Measurements from ENCODE around the gene MYO10.
"Not testable (repeated sequence)": the region's sequence is repeated elsewhere in the genome, so short reads cannot be mapped to it uniquely, and the experiment has no call there.

Gene MYO10

GRCh38 chr5:16757989-16758501 lies 178.0 kb downstream of the MYO10 start:
- Histone ChIP-seq H3K36me3 (ENCODE audit: control insufficient read depth in 2 of 2, insufficient read depth in 2 of 2, low read length in 2 of 2) (no peaks in the 10 kb centered on the region), H3K9ac (ENCODE audit: low read length in 2 of 2) (no peak overlapping the region), H3K4me1 (ENCODE audit: control insufficient read depth, insufficient read depth, low read length) (no peaks in the 10 kb centered on the region), H3K4me3 (ENCODE audit: low read length in 2 of 2) (no peak overlapping the region), H3K27me3 (ENCODE audit: control insufficient read depth in 1 of 2, insufficient read depth in 2 of 2, low read length in 2 of 2) (no peaks in the 10 kb centered on the region), H3K9me3 (ENCODE audit: control insufficient read depth in 2 of 2, low read length in 2 of 2) (no peaks in the 10 kb centered on the region), H3K27ac (ENCODE audit: low read length) (no peak overlapping the region)

GRCh38 chr5:16757577-16757976 lies 178.5 kb downstream of the MYO10 start:
- H3K36me3 ChIP-seq (ENCODE audit: control insufficient read depth in 2 of 2, insufficient read depth in 2 of 2, low read length in 2 of 2); H3K27ac ChIP-seq (ENCODE audit: low read length); H3K9ac ChIP-seq (ENCODE audit: low read length in 2 of 2); H3K4me1 ChIP-seq (ENCODE audit: control insufficient read depth, insufficient read depth, low read length); H3K27me3 ChIP-seq (ENCODE audit: control insufficient read depth in 1 of 2, insufficient read depth in 2 of 2, low read length in 2 of 2); H3K4me3 ChIP-seq (ENCODE audit: low read length in 2 of 2); H3K9me3 ChIP-seq (ENCODE audit: control insufficient read depth in 2 of 2, low read length in 2 of 2): not testable (repeated sequence)

GRCh38 chr5:16757146-16757545 lies 178.9 kb downstream of the MYO10 start:
- Histone ChIP-seq H3K27me3 (ENCODE audit: control insufficient read depth in 1 of 2, insufficient read depth in 2 of 2, low read length in 2 of 2) (no peaks in the 10 kb centered on the region), H3K4me1 (ENCODE audit: control insufficient read depth, insufficient read depth, low read length) (no peaks in the 10 kb centered on the region), H3K36me3 (ENCODE audit: control insufficient read depth in 2 of 2, insufficient read depth in 2 of 2, low read length in 2 of 2) (no peaks in the 10 kb centered on the region), H3K27ac (ENCODE audit: low read length) (no peak overlapping the region), H3K9ac (ENCODE audit: low read length in 2 of 2) (no peak overlapping the region), H3K4me3 (ENCODE audit: low read length in 2 of 2) (no peak overlapping the region), H3K9me3 (ENCODE audit: control insufficient read depth in 2 of 2, low read length in 2 of 2) (no peaks in the 10 kb centered on the region)

GRCh38 chr5:16756692-16757091 lies 179.4 kb downstream of the MYO10 start:
- H3K9ac ChIP-seq (ENCODE audit: low read length in 2 of 2), result no peak overlapping the region
- H3K9me3 ChIP-seq (ENCODE audit: control insufficient read depth in 2 of 2, low read length in 2 of 2), result no peaks in the 10 kb centered on the region
- no peak overlapping the region for H3K4me3 ChIP-seq (ENCODE audit: low read length in 2 of 2)
- no peak overlapping the region for H3K27ac ChIP-seq (ENCODE audit: low read length)
- H3K4me1 ChIP-seq (ENCODE audit: control insufficient read depth, insufficient read depth, low read length), result no peaks in the 10 kb centered on the region
- no peaks in the 10 kb centered on the region for H3K27me3 ChIP-seq (ENCODE audit: control insufficient read depth in 1 of 2, insufficient read depth in 2 of 2, low read length in 2 of 2)
- H3K36me3 ChIP-seq (ENCODE audit: control insufficient read depth in 2 of 2, insufficient read depth in 2 of 2, low read length in 2 of 2), result no peaks in the 10 kb centered on the region

GRCh38 chr5:16755641-16756040 lies 180.4 kb downstream of the MYO10 start:
- no peak overlapping the region for H3K27ac ChIP-seq (ENCODE audit: low read length)
- no peak overlapping the region for H3K9ac ChIP-seq (ENCODE audit: low read length in 2 of 2)
- H3K4me1 ChIP-seq (ENCODE audit: control insufficient read depth, insufficient read depth, low read length), result no peaks in the 10 kb centered on the region
- H3K4me3 ChIP-seq (ENCODE audit: low read length in 2 of 2), result no peak overlapping the region
- no peaks in the 10 kb centered on the region for H3K9me3 ChIP-seq (ENCODE audit: control insufficient read depth in 2 of 2, low read length in 2 of 2)
- H3K27me3 ChIP-seq (ENCODE audit: control insufficient read depth in 1 of 2, insufficient read depth in 2 of 2, low read length in 2 of 2), result no peaks in the 10 kb centered on the region
- H3K36me3 ChIP-seq (ENCODE audit: control insufficient read depth in 2 of 2, insufficient read depth in 2 of 2, low read length in 2 of 2), result no peaks in the 10 kb centered on the region

GRCh38 chr5:16754601-16755000 lies 181.5 kb downstream of the MYO10 start:
- Histone ChIP-seq H3K36me3 (ENCODE audit: control insufficient read depth in 2 of 2, insufficient read depth in 2 of 2, low read length in 2 of 2) (no peaks in the 10 kb centered on the region), H3K4me1 (ENCODE audit: control insufficient read depth, insufficient read depth, low read length) (no peaks in the 10 kb centered on the region)

GRCh38 chr5:16754086-16754485 lies 182.0 kb downstream of the MYO10 start:
- Histone ChIP-seq H3K4me3 (ENCODE audit: low read length in 2 of 2) (no peak overlapping the region), H3K4me1 (ENCODE audit: control insufficient read depth, insufficient read depth, low read length) (no peaks in the 10 kb centered on the region), H3K9ac (ENCODE audit: low read length in 2 of 2) (no peak overlapping the region), H3K9me3 (ENCODE audit: control insufficient read depth in 2 of 2, low read length in 2 of 2) (no peaks in the 10 kb centered on the region), H3K27me3 (ENCODE audit: control insufficient read depth in 1 of 2, insufficient read depth in 2 of 2, low read length in 2 of 2) (no peaks in the 10 kb centered on the region), H3K27ac (ENCODE audit: low read length) (no peak overlapping the region), H3K36me3 (ENCODE audit: control insufficient read depth in 2 of 2, insufficient read depth in 2 of 2, low read length in 2 of 2) (no peaks in the 10 kb centered on the region)

More at GRCh38 chr5:16754601-16755000, 181.5 kb downstream of the MYO10 start:
- Histone ChIP-seq H3K27ac (ENCODE audit: low read length) (no peak overlapping the region), H3K9ac (ENCODE audit: low read length in 2 of 2) (no peak overlapping the region), H3K27me3 (ENCODE audit: control insufficient read depth in 1 of 2, insufficient read depth in 2 of 2, low read length in 2 of 2) (no peaks in the 10 kb centered on the region), H3K4me3 (ENCODE audit: low read length in 2 of 2) (no peak overlapping the region), H3K9me3 (ENCODE audit: control insufficient read depth in 2 of 2, low read length in 2 of 2) (no peaks in the 10 kb centered on the region)

GRCh38 chr5:16750445-16750844 lies 185.6 kb downstream of the MYO10 start:
- no peak overlapping the region for H3K9ac ChIP-seq (ENCODE audit: low read length in 2 of 2)
- no peak overlapping the region for H3K4me3 ChIP-seq (ENCODE audit: low read length in 2 of 2)
- no peaks in the 10 kb centered on the region for H3K27me3 ChIP-seq (ENCODE audit: control insufficient read depth in 1 of 2, insufficient read depth in 2 of 2, low read length in 2 of 2)
- H3K36me3 ChIP-seq (ENCODE audit: control insufficient read depth in 2 of 2, insufficient read depth in 2 of 2, low read length in 2 of 2), result no peaks in the 10 kb centered on the region
- no peaks in the 10 kb centered on the region for H3K4me1 ChIP-seq (ENCODE audit: control insufficient read depth, insufficient read depth, low read length)
- no peak overlapping the region for H3K27ac ChIP-seq (ENCODE audit: low read length)
- H3K9me3 ChIP-seq (ENCODE audit: control insufficient read depth in 2 of 2, low read length in 2 of 2), result no peaks in the 10 kb centered on the region

GRCh38 chr5:16749626-16750025 lies 186.5 kb downstream of the MYO10 start:
- Histone ChIP-seq H3K36me3 (ENCODE audit: control insufficient read depth in 2 of 2, insufficient read depth in 2 of 2, low read length in 2 of 2) (no peaks in the 10 kb centered on the region), H3K4me3 (ENCODE audit: low read length in 2 of 2) (no peak overlapping the region), H3K9ac (ENCODE audit: low read length in 2 of 2) (no peak overlapping the region), H3K4me1 (ENCODE audit: control insufficient read depth, insufficient read depth, low read length) (no peaks in the 10 kb centered on the region), H3K27ac (ENCODE audit: low read length) (no peak overlapping the region), H3K27me3 (ENCODE audit: control insufficient read depth in 1 of 2, insufficient read depth in 2 of 2, low read length in 2 of 2) (no peaks in the 10 kb centered on the region), H3K9me3 (ENCODE audit: control insufficient read depth in 2 of 2, low read length in 2 of 2) (no peaks in the 10 kb centered on the region)

GRCh38 chr5:16744164-16744880 lies 191.8 kb downstream of the MYO10 start:
- Histone ChIP-seq H3K36me3 (ENCODE audit: control insufficient read depth in 2 of 2, insufficient read depth in 2 of 2, low read length in 2 of 2) (no peaks in the 10 kb centered on the region), H3K4me3 (ENCODE audit: low read length in 2 of 2) (no peak overlapping the region), H3K27me3 (ENCODE audit: control insufficient read depth in 1 of 2, insufficient read depth in 2 of 2, low read length in 2 of 2) (peaks cover 0 to 4% of the 10 kb centered on the region in 2 donors), H3K9ac (ENCODE audit: low read length in 2 of 2) (no peak overlapping the region), H3K4me1 (ENCODE audit: control insufficient read depth, insufficient read depth, low read length) (no peaks in the 10 kb centered on the region), H3K9me3 (ENCODE audit: control insufficient read depth in 2 of 2, low read length in 2 of 2) (no peaks in the 10 kb centered on the region), H3K27ac (ENCODE audit: low read length) (no peak overlapping the region)

- Histone ChIP-seq H3K9ac (ENCODE audit: low read length in 2 of 2) (no peak overlapping the region), H3K4me3 (ENCODE audit: low read length in 2 of 2) (no peak overlapping the region), H3K36me3 (ENCODE audit: control insufficient read depth in 2 of 2, insufficient read depth in 2 of 2, low read length in 2 of 2) (no peaks in the 10 kb centered on the region), H3K4me1 (ENCODE audit: control insufficient read depth, insufficient read depth, low read length) (no peaks in the 10 kb centered on the region), H3K27ac (ENCODE audit: low read length) (no peak overlapping the region), H3K9me3 (ENCODE audit: control insufficient read depth in 2 of 2, low read length in 2 of 2) (no peaks in the 10 kb centered on the region), H3K27me3 (ENCODE audit: control insufficient read depth in 1 of 2, insufficient read depth in 2 of 2, low read length in 2 of 2) (peaks cover 0 to 7% of the 10 kb centered on the region in 2 donors)
Measured at GRCh38 chr5:16742938-16743337, 193.2 kb downstream of the MYO10 start.
